Aorta (tissue), 5 donors: ENCODE data around the gene PPM1A. TPM values are rescaled to one million over a fixed set of nuclear protein-coding genes. Genes with fewer than 3 reads are reported as not detected.

ENCODE experiments used
- ATAC-seq: fragments of 200-7000 bp; cut with Tn5 transposase; one replicate; pipeline ENCODE4 v1.9.1; 2022; ENCODE audit warnings: moderate library complexity; ENCODE audit not compliant: low FRiP score
- DNase-seq, 2 donors: peaks; one replicate each; pipeline ENCODE4 v3.0.0-alpha.2; 2020
- H3K27ac ChIP-seq, 2 donors: one replicate each; pipeline ENCODE4 v1.5.1; 2013; ENCODE audit warnings: low read length in 2 of 2, mild to moderate bottlenecking in 2 of 2, moderate library complexity in 2 of 2, control low read depth in 1 of 2, inconsistent platforms in 1 of 2, low read depth in 1 of 2
- H3K27me3 ChIP-seq, 2 donors: one replicate each; pipeline ENCODE4 v1.6.1; 2013; ENCODE audit warnings: control low read depth in 1 of 2, low read length in 1 of 2, mild to moderate bottlenecking in 1 of 2, moderate library complexity in 1 of 2; ENCODE audit not compliant: insufficient read depth in 2 of 2, control insufficient read depth in 1 of 2
- H3K36me3 ChIP-seq, 2 donors: one replicate each; pipeline ENCODE4 v1.6.1; 2013; ENCODE audit warnings: control low read depth in 1 of 2, low read length in 1 of 2, mild to moderate bottlenecking in 1 of 2; ENCODE audit not compliant: insufficient read depth in 2 of 2, control insufficient read depth in 1 of 2
- H3K4me1 ChIP-seq, 2 donors: one replicate each; pipeline ENCODE4 v1.6.1; 2013; ENCODE audit warnings: low read length in 2 of 2, control low read depth in 1 of 2, mild to moderate bottlenecking in 1 of 2, moderate library complexity in 1 of 2; ENCODE audit not compliant: insufficient read depth in 2 of 2, control insufficient read depth in 1 of 2
- H3K4me3 ChIP-seq, 2 donors: one replicate each; pipeline ENCODE4 v1.5.1; 2013; ENCODE audit warnings: low read length in 2 of 2, control low read depth in 1 of 2, mild to moderate bottlenecking in 1 of 2
- H3K9me3 ChIP-seq: one replicate; pipeline ENCODE4 v1.6.1; 2013; ENCODE audit warnings: mild to moderate bottlenecking, low read length; ENCODE audit not compliant: control insufficient read depth
- WGBS, 2 donors: extraction: QIAGEN DNeasy Blood & Tissue Kit; methylation state at CpG; one replicate each; pipeline ENCODE4 v1.1.7; 2013; 5-methylcytosine and 5-hydroxymethylcytosine counted together
- intact Hi-C, 2 donors: fragments of 100-400 bp; cut with DNase I; formaldehyde crosslinking; loops; one replicate each; pipeline versions ENCODE4 v1.14.2 to v1.15.0; 2022
- polyA plus RNA-seq, 2 donors: library from polyadenylated mRNA; stranded (reverse); fragments of 200-250 nt; gene quantifications; one replicate each; pipeline ENCODE4 v1.2.3, GENCODE V29; 2013
- total RNA-seq, 2 donors: library from RNA; stranded (reverse); fragmentation: NEBNext Ultra II Directional; extraction: Animal tissue kit (Norgen Biotek cat#: 25700); gene quantifications; one replicate each; pipeline ENCODE4 v1.2.1, GENCODE V29; 2021
- donor health status: healthy with polysubstance abuse.
- donor health status: Bipolar disorder and iron deficiency.
- donor health status: DM: no; HTN: no; CAD: no.
- donor health status: DM: no; HTN: no; CAD: no.
- donor health status: DM: yes; HTN: yes; CAD: no.

Gene PPM1A
- total and polyA plus RNA-seq, 4 donors = 26.4 to 63.7 (median 52.0) TPM

- intact Hi-C loops = no loop called here
- ATAC-seq (no peak), DNase-seq (no peak)
- no peaks in the 10 kb centered on the region for H3K4me1 ChIP-seq
- H3K4me3 ChIP-seq = no peak overlapping the region
- WGBS, 2 donors = 90% methylated on average over 2 of the region's 2 CpGs
- no peak overlapping the region for H3K27ac ChIP-seq
- no peaks in the 10 kb centered on the region for H3K27me3 ChIP-seq
- no peaks in the 10 kb centered on the region for H3K36me3 ChIP-seq
- no peaks in the 10 kb centered on the region for H3K9me3 ChIP-seq
Measured at GRCh38 chr14:60329274-60329673, 80.3 kb downstream of the PPM1A start.

GRCh38 chr14:60331201-60332045 lies 82.4 kb downstream of the PPM1A start:
- 4 to 6% methylated on average over 24 of the region's 24 CpGs for WGBS, 2 donors
- Histone ChIP-seq H3K9me3 (no peaks in the 10 kb centered on the region), H3K4me3 (peak overlapping the region; percentile 27 to 28), H3K36me3 (no peaks in the 10 kb centered on the region), H3K27ac (no peak overlapping the region), H3K4me1 (no peaks in the 10 kb centered on the region), H3K27me3 (no peaks in the 10 kb centered on the region)
- intact Hi-C loops = no loop called here
- ATAC-seq = no peak
- DNase-seq = peak; percentile 63 to 82

DNA sequence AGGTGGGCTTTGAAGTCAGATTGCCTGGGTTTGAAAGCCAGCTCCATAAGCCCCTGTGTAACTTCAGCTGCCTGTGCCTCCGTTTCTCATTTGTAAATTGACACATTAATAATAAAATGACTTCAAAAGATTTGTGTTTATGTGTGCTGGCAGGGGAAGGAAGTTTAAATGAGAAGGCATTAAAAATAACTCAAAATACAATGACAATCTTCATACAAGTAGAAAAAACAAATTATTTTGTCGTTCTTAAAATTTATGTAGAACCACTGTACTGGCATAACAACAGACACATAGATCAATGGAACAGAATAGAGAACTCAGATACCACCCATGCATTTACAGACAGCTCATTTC lies 83.0 kb downstream of the PPM1A start:
- 44 to 48% methylated on average over 2 of the region's 2 CpGs for WGBS, 2 donors
- ATAC-seq = no peak
- Histone ChIP-seq H3K9me3 (no peaks in the 10 kb centered on the region), H3K4me3 (no peak overlapping the region), H3K4me1 (no peaks in the 10 kb centered on the region), H3K36me3 (no peaks in the 10 kb centered on the region), H3K27ac (no peak overlapping the region), H3K27me3 (no peaks in the 10 kb centered on the region)
- no peak for DNase-seq
- intact Hi-C loops = no loop called here

DNA sequence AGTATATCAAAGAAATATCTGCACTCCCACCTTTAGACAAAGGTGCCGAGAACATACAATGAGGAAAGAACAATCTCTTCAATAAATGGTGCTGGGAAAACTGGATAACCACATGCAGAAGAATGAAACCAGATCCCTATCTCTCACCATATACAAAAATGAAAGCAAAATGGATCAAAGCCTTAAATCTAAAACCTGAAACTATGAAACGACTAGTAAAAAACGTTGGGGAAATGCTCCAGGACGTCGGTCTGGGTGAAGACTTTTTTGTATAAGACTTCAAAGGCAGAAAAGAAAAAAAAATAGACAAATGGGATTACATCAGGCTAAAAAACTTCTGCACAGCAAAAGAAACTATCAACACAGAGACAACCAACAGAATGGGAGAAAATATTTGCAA lies 83.8 kb downstream of the PPM1A start:
- no peaks in the 10 kb centered on the region for H3K27me3 ChIP-seq
- H3K9me3 ChIP-seq = no peaks in the 10 kb centered on the region
- no peaks in the 10 kb centered on the region for H3K36me3 ChIP-seq
- no peak for DNase-seq
- WGBS, 2 donors = 54 to 56% methylated on average over 5 of the region's 5 CpGs
- intact Hi-C loops = no loop called here
- no peak for ATAC-seq
- no peak overlapping the region for H3K27ac ChIP-seq
- no peak overlapping the region for H3K4me3 ChIP-seq
- no peaks in the 10 kb centered on the region for H3K4me1 ChIP-seq

- intact Hi-C loops = no loop called here
- DNase-seq (no peak), ATAC-seq (no peak)
- no peaks in the 10 kb centered on the region for H3K4me1 ChIP-seq
- no peaks in the 10 kb centered on the region for H3K36me3 ChIP-seq
- 82 to 84% methylated on average over 2 of the region's 2 CpGs for WGBS, 2 donors
- H3K27me3 ChIP-seq = no peaks in the 10 kb centered on the region
- no peaks in the 10 kb centered on the region for H3K9me3 ChIP-seq
- H3K4me3 ChIP-seq = no peak overlapping the region
- H3K27ac ChIP-seq = no peak overlapping the region
Measured at GRCh38 chr14:60339571-60339970, 90.5 kb downstream of the PPM1A start.

- peaks cover 0 to 2% of the 10 kb centered on the region in 2 donors for H3K27me3 ChIP-seq
- H3K27ac ChIP-seq = no peak overlapping the region
- no peak overlapping the region for H3K4me3 ChIP-seq
- DNase-seq (no peak), ATAC-seq (no peak)
- no peaks in the 10 kb centered on the region for H3K36me3 ChIP-seq
- no peaks in the 10 kb centered on the region for H3K4me1 ChIP-seq
- intact Hi-C loops = no loop called here
- no peaks in the 10 kb centered on the region for H3K9me3 ChIP-seq
- 77 to 79% methylated on average over 6 of the region's 6 CpGs for WGBS, 2 donors
Measured at GRCh38 chr14:60343571-60344071, 94.6 kb downstream of the PPM1A start.

DNA sequence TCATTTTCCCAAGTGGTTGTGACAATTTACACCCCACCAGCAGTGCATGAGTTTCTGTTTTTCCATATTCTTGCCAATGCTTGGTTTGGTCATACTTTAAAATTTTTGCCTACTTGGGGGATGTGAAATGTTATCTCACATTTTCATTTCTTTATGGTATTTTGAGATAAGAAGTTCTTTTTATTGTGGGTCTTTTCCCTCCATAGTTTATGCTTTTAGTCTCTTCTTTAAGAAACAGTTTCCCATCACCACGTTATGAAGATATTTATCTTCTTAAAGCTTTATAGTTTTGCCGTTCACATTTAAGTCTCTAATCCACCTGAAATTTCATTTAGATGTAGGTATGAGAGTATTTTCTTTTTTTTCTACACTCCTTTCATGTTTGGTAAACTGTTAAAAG lies 95.7 kb downstream of the PPM1A start:
- no peaks in the 10 kb centered on the region for H3K9me3 ChIP-seq
- H3K4me3 ChIP-seq = no peak overlapping the region
- H3K27ac ChIP-seq = no peak overlapping the region
- no peaks in the 10 kb centered on the region for H3K36me3 ChIP-seq
- 70 to 72% methylated on average over 2 of the region's 2 CpGs for WGBS, 2 donors
- H3K4me1 ChIP-seq = no peaks in the 10 kb centered on the region
- DNase-seq (no peak), ATAC-seq (no peak)
- H3K27me3 ChIP-seq = peaks cover 0 to 2% of the 10 kb centered on the region in 2 donors
- intact Hi-C loops = loop anchor here in 1 of 2 donors (5.0 kb wide), 1 partner anchor 218 kb away; no protein-coding TSS in a partner anchor

DNA sequence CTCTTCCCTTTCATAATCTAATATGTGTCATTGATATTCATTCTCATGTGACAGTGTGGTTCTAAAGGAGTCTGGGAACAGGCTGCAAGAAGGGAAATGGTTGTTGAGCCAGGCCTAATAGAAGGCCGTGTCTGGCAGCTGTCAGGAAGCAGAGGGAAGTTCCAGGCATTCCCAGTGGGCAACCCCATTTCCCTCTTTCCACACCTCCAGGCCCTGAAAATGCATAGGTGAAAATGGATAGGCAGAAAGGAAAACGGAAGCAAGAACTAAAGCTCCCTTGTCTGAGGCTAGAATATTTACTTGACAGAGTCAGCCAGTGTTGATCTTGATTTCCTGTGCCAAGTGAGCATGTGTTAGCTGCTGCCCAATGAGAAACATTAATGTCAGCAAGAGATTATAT lies 97.7 kb downstream of the PPM1A start:
- no peak overlapping the region for H3K27ac ChIP-seq
- H3K27me3 ChIP-seq = peaks cover 0 to 2% of the 10 kb centered on the region in 2 donors
- H3K4me1 ChIP-seq = no peaks in the 10 kb centered on the region
- no peaks in the 10 kb centered on the region for H3K36me3 ChIP-seq
- ATAC-seq (no peak), DNase-seq (no peak)
- H3K9me3 ChIP-seq = no peaks in the 10 kb centered on the region
- 33% methylated on average over 2 of the region's 2 CpGs for WGBS, 2 donors
- intact Hi-C loops = loop anchor here in 1 of 2 donors (5.0 kb wide), 1 partner anchor 216 kb away; no protein-coding TSS in a partner anchor
- no peak overlapping the region for H3K4me3 ChIP-seq

DNA sequence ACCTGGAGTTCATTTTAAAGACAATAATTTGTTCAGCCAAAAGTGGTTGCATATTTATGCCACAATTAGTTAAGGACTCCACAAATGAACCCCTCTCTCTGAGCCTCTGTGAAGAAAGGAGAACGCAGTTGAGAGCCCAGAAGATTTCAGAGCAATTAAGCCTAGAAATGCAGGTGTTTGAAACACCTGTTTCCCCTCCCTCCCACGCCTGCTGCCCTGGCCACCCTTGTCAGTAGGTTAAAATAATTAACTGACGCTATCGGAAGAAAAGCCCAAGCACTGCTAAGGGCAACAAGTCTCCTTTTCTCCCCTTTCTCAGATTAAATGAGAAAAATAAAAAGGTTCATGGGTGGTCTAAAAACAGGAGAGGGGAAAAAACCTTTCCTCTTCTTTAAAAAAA lies 99.2 kb downstream of the PPM1A start:
- Histone ChIP-seq H3K27ac (no peak overlapping the region), H3K36me3 (no peaks in the 10 kb centered on the region), H3K27me3 (peaks cover 0 to 2% of the 10 kb centered on the region in 2 donors), H3K4me1 (no peaks in the 10 kb centered on the region), H3K9me3 (no peaks in the 10 kb centered on the region), H3K4me3 (no peak overlapping the region)
- DNase-seq (no peak), ATAC-seq (no peak)
- intact Hi-C loops = loop anchor here in 1 of 2 donors (5.0 kb wide), 1 partner anchor 214 kb away; no protein-coding TSS in a partner anchor
- WGBS, 2 donors = 70 to 78% methylated on average over 4 of the region's 4 CpGs
